ENCODE measurements around the gene DGKQ.

DNA sequence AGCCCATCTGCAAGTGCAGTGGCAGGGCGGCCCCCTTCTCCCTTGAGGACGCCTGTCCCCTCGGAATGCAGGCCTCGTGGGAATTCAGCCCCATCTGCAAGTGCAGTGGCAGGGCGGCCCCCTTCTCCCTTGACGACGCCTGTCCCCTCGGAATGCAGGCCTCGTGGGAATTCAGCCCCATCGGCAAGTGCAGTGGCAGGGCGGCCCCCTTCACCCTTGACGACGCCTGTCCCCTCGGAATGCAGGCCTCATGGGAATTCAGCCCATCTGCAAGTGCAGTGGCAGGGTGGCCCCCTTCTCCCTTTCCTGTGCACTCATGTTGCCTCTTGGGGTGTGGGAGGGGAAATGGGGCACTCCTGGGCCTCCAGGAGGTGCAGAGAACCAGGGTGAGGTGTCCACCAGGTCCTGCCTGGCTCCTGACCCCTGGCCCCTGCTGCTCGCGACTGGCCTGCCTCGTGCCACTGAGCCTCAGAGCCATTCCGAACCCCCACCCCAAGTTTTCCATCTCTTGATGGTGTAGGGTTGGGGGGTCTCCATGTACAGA lies 26.6 kb upstream of the DGKQ start:
- TF ChIP-seq, protein P1, sequence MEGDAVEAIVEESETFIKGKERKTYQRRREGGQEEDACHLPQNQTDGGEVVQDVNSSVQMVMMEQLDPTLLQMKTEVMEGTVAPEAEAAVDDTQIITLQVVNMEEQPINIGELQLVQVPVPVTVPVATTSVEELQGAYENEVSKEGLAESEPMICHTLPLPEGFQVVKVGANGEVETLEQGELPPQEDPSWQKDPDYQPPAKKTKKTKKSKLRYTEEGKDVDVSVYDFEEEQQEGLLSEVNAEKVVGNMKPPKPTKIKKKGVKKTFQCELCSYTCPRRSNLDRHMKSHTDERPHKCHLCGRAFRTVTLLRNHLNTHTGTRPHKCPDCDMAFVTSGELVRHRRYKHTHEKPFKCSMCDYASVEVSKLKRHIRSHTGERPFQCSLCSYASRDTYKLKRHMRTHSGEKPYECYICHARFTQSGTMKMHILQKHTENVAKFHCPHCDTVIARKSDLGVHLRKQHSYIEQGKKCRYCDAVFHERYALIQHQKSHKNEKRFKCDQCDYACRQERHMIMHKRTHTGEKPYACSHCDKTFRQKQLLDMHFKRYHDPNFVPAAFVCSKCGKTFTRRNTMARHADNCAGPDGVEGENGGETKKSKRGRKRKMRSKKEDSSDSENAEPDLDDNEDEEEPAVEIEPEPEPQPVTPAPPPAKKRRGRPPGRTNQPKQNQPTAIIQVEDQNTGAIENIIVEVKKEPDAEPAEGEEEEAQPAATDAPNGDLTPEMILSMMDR (IDR thresholded peaks at IDR 0.05; ENCODE audit: low read depth, low read length, poor library complexity, severe bottlenecking): no peak
- TF ChIP-seq EZH2phosphoT487 (IDR thresholded peaks at IDR 0.05; ENCODE audit: borderline replicate concordance, low read length): no peak

Data from DOHH2 (cell line).